Pancreas (tissue), 10 donors: Measurements from ENCODE around the gene FRMD6. TPM values are rescaled to one million over a fixed set of nuclear protein-coding genes. Genes with fewer than 3 reads are reported as not detected.

Experiments used
- ATAC-seq, 4 donors: fragments of 200-7000 bp; cut with Tn5 transposase; one replicate each; pipeline versions ENCODE4 v1.8.0 to v1.9.1; 2020; ENCODE audit warnings: mild to moderate bottlenecking in 4 of 4, moderate library complexity in 4 of 4
- DNase-seq, 6 donors: peaks; one replicate each; pipeline ENCODE4 v3.0.0-alpha.2; 2020
- FAIRE-seq: peaks from 2 replicates; lab custom pipeline; 2012; peaks lifted over from hg19 to GRCh38; lab: Jason Lieb, UNC
- H3K27ac ChIP-seq, 4 donors: fragments of 200-600 bp; sonication (generic); 1 replicate in 3 of 4; 2 replicates in 1 of 4; pipeline versions ENCODE4 v1.5.0 to v1.8.0; 2020
- H3K27me3 ChIP-seq, 4 donors: fragments of 200-600 bp; one replicate each; pipeline ENCODE4 v1.8.0; 2021
- H3K36me3 ChIP-seq, 3 donors: fragments of 200-600 bp; sonication (generic) in 1 of 3; one replicate each; pipeline versions ENCODE4 v1.5.0 to v1.8.0; 2020 to 2021
- H3K4me1 ChIP-seq, 3 donors: fragments of 200-600 bp; one replicate each; pipeline ENCODE4 v1.8.0; 2021
- H3K4me3 ChIP-seq, 4 donors: fragments of 200-600 bp; sonication (generic) in 2 of 4; one replicate each; pipeline versions ENCODE4 v1.5.0 to v1.8.0; 2020 to 2021
- H3K9me3 ChIP-seq, 4 donors: fragments of 200-600 bp; one replicate each; pipeline ENCODE4 v1.8.0; 2021
- WGBS, 2 donors: extraction: QIAGEN DNeasy Blood & Tissue Kit; methylation state at CpG; one replicate each; pipeline ENCODE4 v1.1.7; 2013; 5-methylcytosine and 5-hydroxymethylcytosine counted together
- intact Hi-C, 3 donors: fragments of 100-400 bp; cut with DNase I; formaldehyde crosslinking; loops; one replicate each; pipeline versions ENCODE4 v1.11.1 to v1.14.2; 2022
- polyA plus RNA-seq, 2 donors: library from polyadenylated mRNA; stranded (reverse); fragments of 200-250 nt; gene quantifications; one replicate each; pipeline ENCODE4 v1.2.3, GENCODE V29; 2013
- total RNA-seq, 6 donors: library from RNA; stranded (reverse); fragmentation: NEBNext Ultra II Directional in 4 of 6; extraction: Animal tissue kit (Norgen Biotek cat#: 25700) in 4 of 6; gene quantifications; one replicate each; pipeline versions ENCODE4 v1.2.1 to v1.2.4, GENCODE V29; 2021 to 2023
- TF ChIP-seq, protein P1 (sequence below), 4 donors: fragments of 200-600 bp; sonication (generic) in 3 of 4; IDR thresholded peaks; one replicate each; pipeline versions ENCODE4 v1.5.0 to v1.8.0; 2021; ENCODE audit warnings: antibody characterized with exemption in 4 of 4
- donor health status: healthy with polysubstance abuse.
- donor health status: DM: no; HTN: no; CAD: no; lungs with moderate emphysema.
- donor health status: DM: no; HTN: no; CAD: no.
- donor health status: control.
- donor health status: control.
- donor health status: Bipolar disorder and iron deficiency.
- donor health status: DM: yes; HTN: yes; CAD: no.
- donor health status: DM: no; HTN: no; CAD: no.
- donor health status: DM: no; HTN: no; CAD: no.
- donor health status: DM: yes; HTN: yes; CAD: no.

The FRMD6 gene
- total and polyA plus RNA-seq, 8 donors = 2.8 to 20.3 (median 5.2) TPM

DNA sequence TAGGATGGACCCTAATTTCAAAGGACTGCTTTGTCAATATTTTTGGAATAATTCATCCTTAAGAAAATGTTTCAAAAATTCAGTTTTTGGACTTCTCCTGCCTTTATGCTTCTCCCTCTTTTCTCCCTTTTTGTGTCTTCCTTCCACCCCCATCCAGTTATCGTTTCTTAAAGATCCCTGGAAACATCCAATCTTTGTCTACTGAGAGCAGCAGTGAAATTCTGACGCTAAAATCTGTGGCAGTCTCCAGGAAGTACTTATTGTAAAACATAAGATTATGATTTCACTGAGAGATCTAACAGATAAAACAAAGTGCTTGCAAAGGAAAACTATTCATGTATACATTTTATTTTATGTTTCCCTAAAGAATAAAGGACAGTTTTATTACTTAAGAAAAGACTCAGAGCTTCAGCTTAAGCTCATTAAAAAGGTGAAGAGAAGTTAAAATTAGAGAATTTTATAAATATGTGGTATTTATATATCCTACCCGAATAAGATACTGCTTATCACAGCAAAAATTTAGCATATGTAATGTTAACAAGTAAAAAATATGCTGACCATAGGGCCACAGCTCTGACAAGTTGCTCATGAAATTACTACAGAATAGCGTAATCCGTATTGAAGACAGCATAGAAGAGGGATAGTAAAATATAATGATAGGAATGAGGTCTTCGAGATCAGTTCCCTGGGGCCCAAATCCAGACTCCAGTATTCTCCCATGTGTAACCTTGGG is 6.9 kb downstream of the FRMD6 start:
- DNase-seq = no peak
- Histone ChIP-seq H3K27ac (no peak overlapping the region), H3K4me1 (no peaks in the 10 kb centered on the region), H3K9me3 (no peaks in the 10 kb centered on the region), H3K27me3 (no peaks in the 10 kb centered on the region), H3K4me3 (no peak overlapping the region), H3K36me3 (no peaks in the 10 kb centered on the region)
- no peak for FAIRE-seq
- intact Hi-C loops = no loop called here
- ATAC-seq = no peak
- TF ChIP-seq, protein P1, sequence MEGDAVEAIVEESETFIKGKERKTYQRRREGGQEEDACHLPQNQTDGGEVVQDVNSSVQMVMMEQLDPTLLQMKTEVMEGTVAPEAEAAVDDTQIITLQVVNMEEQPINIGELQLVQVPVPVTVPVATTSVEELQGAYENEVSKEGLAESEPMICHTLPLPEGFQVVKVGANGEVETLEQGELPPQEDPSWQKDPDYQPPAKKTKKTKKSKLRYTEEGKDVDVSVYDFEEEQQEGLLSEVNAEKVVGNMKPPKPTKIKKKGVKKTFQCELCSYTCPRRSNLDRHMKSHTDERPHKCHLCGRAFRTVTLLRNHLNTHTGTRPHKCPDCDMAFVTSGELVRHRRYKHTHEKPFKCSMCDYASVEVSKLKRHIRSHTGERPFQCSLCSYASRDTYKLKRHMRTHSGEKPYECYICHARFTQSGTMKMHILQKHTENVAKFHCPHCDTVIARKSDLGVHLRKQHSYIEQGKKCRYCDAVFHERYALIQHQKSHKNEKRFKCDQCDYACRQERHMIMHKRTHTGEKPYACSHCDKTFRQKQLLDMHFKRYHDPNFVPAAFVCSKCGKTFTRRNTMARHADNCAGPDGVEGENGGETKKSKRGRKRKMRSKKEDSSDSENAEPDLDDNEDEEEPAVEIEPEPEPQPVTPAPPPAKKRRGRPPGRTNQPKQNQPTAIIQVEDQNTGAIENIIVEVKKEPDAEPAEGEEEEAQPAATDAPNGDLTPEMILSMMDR (IDR thresholded peaks at IDR 0.05) = no peak
- WGBS, 2 donors = 75 to 82% methylated on average over 6 of the region's 6 CpGs

DNA sequence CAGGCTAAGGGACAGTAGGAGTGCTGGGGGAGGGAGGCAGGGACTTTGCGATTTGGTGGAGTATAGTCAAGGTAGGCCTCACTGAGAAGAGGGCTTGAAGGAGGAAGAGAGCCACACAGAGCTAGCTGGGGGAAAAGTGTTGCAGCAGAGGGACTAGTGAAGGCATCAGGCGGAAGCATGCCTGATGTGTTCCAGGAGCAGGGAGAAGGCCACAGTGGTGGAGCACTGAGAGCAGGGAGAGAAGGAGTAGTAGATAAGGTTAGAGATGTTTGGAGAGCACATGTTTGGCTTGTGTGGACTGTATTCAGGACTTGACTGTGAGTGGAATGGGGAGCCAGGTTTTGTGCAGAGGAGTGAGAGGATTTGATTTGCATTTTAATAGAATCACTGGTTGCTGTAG is 9.0 kb downstream of the FRMD6 start:
- no peak for FAIRE-seq
- WGBS, 2 donors = 96 to 98% methylated on average over 2 of the region's 2 CpGs
- no peaks in the 10 kb centered on the region for H3K4me1 ChIP-seq
- intact Hi-C loops = no loop called here
- H3K36me3 ChIP-seq = no peaks in the 10 kb centered on the region
- H3K4me3 ChIP-seq = no peak overlapping the region
- ATAC-seq = no peak
- H3K27me3 ChIP-seq = no peaks in the 10 kb centered on the region
- H3K27ac ChIP-seq = no peak overlapping the region
- TF ChIP-seq, protein P1 (IDR thresholded peaks at IDR 0.05) = no peak
- no peak for DNase-seq
- H3K9me3 ChIP-seq = no peaks in the 10 kb centered on the region

DNA sequence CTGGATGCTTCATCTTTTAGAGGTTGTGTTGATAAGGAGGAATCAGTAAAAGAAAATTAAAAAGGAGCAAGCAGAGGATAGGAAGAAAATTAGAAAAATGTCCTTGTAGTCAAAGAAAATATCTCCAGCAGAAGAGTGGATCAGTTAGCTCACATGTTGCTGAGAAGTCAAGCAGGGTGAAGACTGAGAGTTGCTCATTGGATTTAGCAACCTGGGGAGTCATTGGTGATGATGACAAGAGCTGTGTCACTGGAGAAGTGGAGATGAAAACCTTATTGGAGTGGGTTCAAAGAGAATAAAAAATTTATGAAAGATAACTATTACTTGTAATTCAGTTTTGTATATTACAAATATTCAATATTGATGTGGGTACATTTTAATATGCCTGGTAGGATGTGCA is 9.8 kb downstream of the FRMD6 start:
- FAIRE-seq = no peak
- DNase-seq = no peak
- no peaks in the 10 kb centered on the region for H3K36me3 ChIP-seq
- no peaks in the 10 kb centered on the region for H3K9me3 ChIP-seq
- TF ChIP-seq, protein P1 (IDR thresholded peaks at IDR 0.05) = no peak
- intact Hi-C loops = no loop called here
- no peaks in the 10 kb centered on the region for H3K4me1 ChIP-seq
- H3K27me3 ChIP-seq = no peaks in the 10 kb centered on the region
- ATAC-seq = no peak
- H3K4me3 ChIP-seq = no peak overlapping the region
- H3K27ac ChIP-seq = no peak overlapping the region

DNA sequence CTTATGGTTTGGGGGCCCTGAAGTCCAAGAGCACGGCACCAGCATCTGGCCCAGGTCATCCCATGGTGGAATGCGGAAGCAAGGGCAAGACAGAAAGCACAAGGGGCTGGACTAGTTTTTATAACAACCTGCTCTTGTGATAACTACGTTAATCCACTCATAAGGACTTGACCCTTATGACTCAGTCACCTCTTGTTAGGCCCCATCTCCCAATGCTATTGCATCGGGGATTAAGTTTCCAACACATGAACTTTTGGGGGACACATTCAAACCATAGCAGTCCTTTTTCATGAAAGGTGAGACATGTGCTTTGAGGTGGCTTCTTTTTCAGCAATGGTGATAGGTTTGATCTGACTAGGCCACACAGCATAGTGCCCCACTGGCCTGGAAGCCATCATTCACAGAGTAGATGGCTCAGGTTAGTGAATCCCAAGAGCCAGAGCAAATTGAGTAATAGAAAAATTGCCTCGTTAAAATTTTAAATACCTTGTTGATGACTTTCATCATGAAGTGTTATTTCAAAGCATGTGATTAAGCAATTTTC is 12.1 kb downstream of the FRMD6 start:
- WGBS, 2 donors = 90 to 96% methylated on average over 5 of the region's 5 CpGs
- H3K4me1 ChIP-seq = no peaks in the 10 kb centered on the region
- FAIRE-seq (no peak), DNase-seq (no peak), ATAC-seq (no peak)
- no peak overlapping the region for H3K4me3 ChIP-seq
- no peaks in the 10 kb centered on the region for H3K9me3 ChIP-seq
- intact Hi-C loops = no loop called here
- TF ChIP-seq, protein P1 (IDR thresholded peaks at IDR 0.05) = no peak
- no peak overlapping the region for H3K27ac ChIP-seq
- no peaks in the 10 kb centered on the region for H3K36me3 ChIP-seq
- H3K27me3 ChIP-seq = no peaks in the 10 kb centered on the region

DNA sequence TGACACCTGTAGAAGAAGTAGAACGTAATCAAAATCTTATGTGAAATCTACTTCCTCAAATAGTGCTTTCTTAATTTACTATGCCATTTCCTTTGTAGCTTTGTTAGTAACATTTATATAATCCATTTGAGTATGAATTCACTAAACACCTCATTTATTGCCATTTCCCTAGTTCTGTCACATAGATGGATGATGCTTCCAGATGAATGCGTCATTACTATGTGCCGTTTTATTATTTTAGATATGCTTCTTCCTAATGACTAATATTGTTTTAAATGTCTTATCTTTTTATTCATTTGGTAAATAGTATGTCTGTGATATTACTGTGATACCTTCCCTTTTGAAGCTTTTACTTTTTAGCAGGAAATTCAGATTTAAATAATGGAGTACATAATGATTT is 14.4 kb downstream of the FRMD6 start:
- Histone ChIP-seq H3K36me3 (no peaks in the 10 kb centered on the region), H3K27me3 (no peaks in the 10 kb centered on the region), H3K4me1 (no peaks in the 10 kb centered on the region), H3K4me3 (no peak overlapping the region), H3K27ac (no peak overlapping the region), H3K9me3 (no peaks in the 10 kb centered on the region)
- FAIRE-seq = no peak
- intact Hi-C loops = no loop called here
- 78 to 79% methylated on average over 3 of the region's 3 CpGs for WGBS, 2 donors
- ATAC-seq = no peak
- TF ChIP-seq, protein P1 (IDR thresholded peaks at IDR 0.05) = no peak
- DNase-seq = no peak
